ENCODE results near the gene DRD2. TPM values are rescaled to one million over a fixed set of nuclear protein-coding genes. Genes with fewer than 3 reads are reported as not detected.

DRD2 gene
- total RNA-seq, 4 donors from 2014 or later, result 0.13 to 0.17 TPM; not detected in 2

DNA sequence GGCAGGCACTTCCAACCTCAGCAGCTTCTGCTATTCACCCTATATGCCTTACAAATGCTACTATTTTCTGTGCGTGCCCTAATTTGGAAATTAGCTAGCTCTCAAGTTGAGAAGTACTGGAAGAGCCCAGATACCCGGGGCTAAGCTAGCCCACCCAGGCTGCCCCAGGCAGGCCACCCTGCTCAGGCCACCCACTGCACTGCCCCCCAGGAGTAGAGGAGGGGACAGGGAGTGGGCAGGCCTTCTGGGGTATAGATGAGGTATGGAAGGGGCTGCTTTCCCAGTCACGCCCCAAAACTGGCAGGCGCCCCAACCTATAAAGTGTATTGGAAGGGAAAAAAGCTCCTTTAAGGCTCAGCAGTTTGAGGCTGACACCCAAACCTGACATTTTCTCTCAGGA is 43.5 kb downstream of the DRD2 start:
- intact Hi-C loops (cut with DNase I), result no loop called here
- WGBS, result 70% methylated on average over 4 of the region's 4 CpGs
- no peak overlapping the region for H3K4me3 ChIP-seq
- no peak overlapping the region for H3K27ac ChIP-seq (replicated peaks in 1 of 4)
- no peak for DNase-seq (ENCODE audit: extremely low spot score)
- no peaks in the 10 kb centered on the region for H3K27me3 ChIP-seq
- no peaks in the 10 kb centered on the region for H3K9me3 ChIP-seq
- H3K36me3 ChIP-seq, result no peaks in the 10 kb centered on the region
- H3K4me1 ChIP-seq, result no peaks in the 10 kb centered on the region
- TF ChIP-seq EP300 (IDR thresholded peaks at IDR 0.05) (no peak), POLR2AphosphoS5 (IDR thresholded peaks at IDR 0.05) (no peak), POLR2A (IDR thresholded peaks at IDR 0.05; ENCODE audit: low read depth) (no peak)

DNA sequence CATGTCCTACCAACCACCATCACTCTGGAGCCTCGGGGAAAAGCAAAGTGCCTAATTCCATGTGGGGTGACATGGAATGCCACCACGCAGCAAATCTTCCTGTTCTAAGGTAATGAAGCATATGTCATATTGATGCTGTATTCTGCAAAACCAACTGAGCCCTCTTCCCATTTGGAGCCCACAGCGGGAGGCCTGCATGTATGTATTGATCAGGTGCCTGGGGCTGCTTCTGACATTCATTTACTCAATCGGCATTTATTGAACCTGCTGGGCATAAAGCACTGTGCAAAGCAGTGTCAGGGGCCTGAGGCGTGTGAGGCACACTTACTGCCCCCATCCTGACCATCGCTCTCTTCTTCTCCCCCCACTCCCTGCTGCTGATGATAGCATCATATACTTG is 48.5 kb downstream of the DRD2 start:
- no peak overlapping the region for H3K27ac ChIP-seq (replicated peaks in 1 of 4)
- H3K4me3 ChIP-seq, result no peak overlapping the region
- no peaks in the 10 kb centered on the region for H3K36me3 ChIP-seq
- H3K4me1 ChIP-seq, result no peaks in the 10 kb centered on the region
- no peaks in the 10 kb centered on the region for H3K9me3 ChIP-seq
- intact Hi-C loops (cut with DNase I), result no loop called here
- H3K27me3 ChIP-seq, result no peaks in the 10 kb centered on the region
- WGBS, result 79% methylated on average over 5 of the region's 6 CpGs
- TF ChIP-seq EP300 (IDR thresholded peaks at IDR 0.05), result no peak
- no peak for DNase-seq (ENCODE audit: extremely low spot score)

DNA sequence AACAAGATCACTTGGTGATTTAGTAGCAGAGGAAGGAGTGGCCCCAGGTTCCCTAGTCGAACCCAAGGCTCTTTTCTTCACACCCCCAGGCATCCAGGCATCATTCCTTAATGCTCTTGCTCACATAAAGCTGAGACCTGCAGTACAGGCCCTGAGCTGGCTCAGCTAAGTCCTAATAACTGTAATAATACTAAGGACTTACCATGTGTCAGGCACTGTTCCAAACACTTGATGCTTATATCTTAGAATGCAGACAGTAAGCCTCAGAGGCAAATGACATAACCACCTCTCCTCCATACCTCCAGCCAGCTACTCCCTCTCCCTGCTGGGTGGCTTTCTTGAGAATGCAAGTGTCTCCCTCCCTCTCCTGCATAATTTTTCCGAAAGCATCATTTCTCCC is 54.4 kb downstream of the DRD2 start:
- Histone ChIP-seq H3K27ac (replicated peaks in 1 of 4) (no peak overlapping the region), H3K4me1 (no peaks in the 10 kb centered on the region), H3K36me3 (no peaks in the 10 kb centered on the region), H3K9me3 (no peaks in the 10 kb centered on the region), H3K4me3 (no peak overlapping the region), H3K27me3 (no peaks in the 10 kb centered on the region)
- intact Hi-C loops (cut with DNase I), result no loop called here
- no peak for TF ChIP-seq POLR2AphosphoS5 (IDR thresholded peaks at IDR 0.05)
- WGBS, result 50% methylated on average over 2 of the region's 2 CpGs
- no peak for DNase-seq (ENCODE audit: extremely low spot score)

DNA sequence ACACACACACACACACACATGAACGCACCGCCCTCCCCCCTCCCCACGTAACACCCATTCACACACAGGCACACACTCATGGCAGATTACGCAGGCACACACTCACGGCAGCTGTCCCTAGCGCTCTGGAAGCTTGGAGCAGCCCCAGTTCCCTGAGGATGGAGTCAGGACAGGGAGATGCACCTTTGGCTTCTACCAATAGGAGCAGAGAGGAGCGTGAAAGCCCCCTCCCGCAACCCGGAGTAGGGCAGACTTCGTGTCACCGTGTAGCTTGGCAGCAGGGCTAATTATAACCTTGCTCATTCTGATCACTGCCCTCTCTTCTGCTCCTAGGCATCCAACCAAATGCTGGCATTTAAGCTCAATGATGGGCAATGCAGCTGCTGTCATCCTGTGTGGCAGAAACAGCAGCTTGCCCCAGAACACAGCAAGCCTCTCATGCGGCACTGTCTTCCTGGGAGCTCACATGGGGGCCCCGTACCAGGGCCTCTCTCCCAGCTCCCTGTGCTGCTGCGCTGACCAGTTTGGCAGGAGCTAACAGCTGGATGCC is 55.7 kb downstream of the DRD2 start:
- WGBS, result 71% methylated on average over 14 of the region's 14 CpGs
- intact Hi-C loops (cut with DNase I), result no loop called here
- no peaks in the 10 kb centered on the region for H3K36me3 ChIP-seq
- DNase-seq (ENCODE audit: extremely low spot score), result no peak
- H3K4me1 ChIP-seq, result no peaks in the 10 kb centered on the region
- H3K9me3 ChIP-seq, result no peaks in the 10 kb centered on the region
- no peak overlapping the region for H3K4me3 ChIP-seq
- H3K27me3 ChIP-seq, result no peaks in the 10 kb centered on the region
- TF ChIP-seq, protein P1, sequence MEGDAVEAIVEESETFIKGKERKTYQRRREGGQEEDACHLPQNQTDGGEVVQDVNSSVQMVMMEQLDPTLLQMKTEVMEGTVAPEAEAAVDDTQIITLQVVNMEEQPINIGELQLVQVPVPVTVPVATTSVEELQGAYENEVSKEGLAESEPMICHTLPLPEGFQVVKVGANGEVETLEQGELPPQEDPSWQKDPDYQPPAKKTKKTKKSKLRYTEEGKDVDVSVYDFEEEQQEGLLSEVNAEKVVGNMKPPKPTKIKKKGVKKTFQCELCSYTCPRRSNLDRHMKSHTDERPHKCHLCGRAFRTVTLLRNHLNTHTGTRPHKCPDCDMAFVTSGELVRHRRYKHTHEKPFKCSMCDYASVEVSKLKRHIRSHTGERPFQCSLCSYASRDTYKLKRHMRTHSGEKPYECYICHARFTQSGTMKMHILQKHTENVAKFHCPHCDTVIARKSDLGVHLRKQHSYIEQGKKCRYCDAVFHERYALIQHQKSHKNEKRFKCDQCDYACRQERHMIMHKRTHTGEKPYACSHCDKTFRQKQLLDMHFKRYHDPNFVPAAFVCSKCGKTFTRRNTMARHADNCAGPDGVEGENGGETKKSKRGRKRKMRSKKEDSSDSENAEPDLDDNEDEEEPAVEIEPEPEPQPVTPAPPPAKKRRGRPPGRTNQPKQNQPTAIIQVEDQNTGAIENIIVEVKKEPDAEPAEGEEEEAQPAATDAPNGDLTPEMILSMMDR (IDR thresholded peaks at IDR 0.05), result no peak
- no peak for TF ChIP-seq POLR2A (IDR thresholded peaks at IDR 0.05; ENCODE audit: low read depth)
- no peak for TF ChIP-seq EP300 (IDR thresholded peaks at IDR 0.05)
- TF ChIP-seq POLR2AphosphoS5 (IDR thresholded peaks at IDR 0.05), result no peak
- H3K27ac ChIP-seq (replicated peaks in 1 of 4), result no peak overlapping the region

DNA sequence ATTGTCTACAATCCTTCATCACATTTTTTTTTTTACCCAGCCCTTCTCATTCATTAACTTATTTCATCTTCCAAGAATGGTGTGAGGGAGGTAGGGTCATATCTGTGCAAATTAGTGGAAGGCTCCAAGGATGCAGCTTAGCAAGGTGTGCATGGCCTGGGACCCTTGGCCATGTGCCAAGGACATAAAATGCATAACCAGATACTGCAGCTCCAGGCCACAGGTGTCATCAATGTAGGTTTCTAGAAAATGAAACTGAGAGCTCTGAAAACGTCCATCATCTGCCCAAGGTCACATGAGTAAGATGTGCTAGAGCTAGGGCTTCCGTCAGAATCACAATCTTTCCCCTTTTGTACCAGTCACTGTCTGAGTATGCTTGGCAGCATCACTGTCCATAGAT is 57.8 kb downstream of the DRD2 start:
- intact Hi-C loops (cut with DNase I), result no loop called here
- Histone ChIP-seq H3K27ac (replicated peaks in 1 of 4) (no peak overlapping the region), H3K27me3 (no peaks in the 10 kb centered on the region), H3K4me3 (no peak overlapping the region), H3K9me3 (no peaks in the 10 kb centered on the region), H3K4me1 (no peaks in the 10 kb centered on the region), H3K36me3 (no peaks in the 10 kb centered on the region)
- DNase-seq (ENCODE audit: extremely low spot score), result no peak
- TF ChIP-seq, protein P1 (IDR thresholded peaks at IDR 0.05), result no peak
- TF ChIP-seq EP300 (IDR thresholded peaks at IDR 0.05), result no peak
- TF ChIP-seq POLR2AphosphoS5 (IDR thresholded peaks at IDR 0.05), result no peak
- no peak for TF ChIP-seq POLR2A (IDR thresholded peaks at IDR 0.05; ENCODE audit: low read depth)
- 53% methylated on average over 2 of the region's 2 CpGs for WGBS

DNA sequence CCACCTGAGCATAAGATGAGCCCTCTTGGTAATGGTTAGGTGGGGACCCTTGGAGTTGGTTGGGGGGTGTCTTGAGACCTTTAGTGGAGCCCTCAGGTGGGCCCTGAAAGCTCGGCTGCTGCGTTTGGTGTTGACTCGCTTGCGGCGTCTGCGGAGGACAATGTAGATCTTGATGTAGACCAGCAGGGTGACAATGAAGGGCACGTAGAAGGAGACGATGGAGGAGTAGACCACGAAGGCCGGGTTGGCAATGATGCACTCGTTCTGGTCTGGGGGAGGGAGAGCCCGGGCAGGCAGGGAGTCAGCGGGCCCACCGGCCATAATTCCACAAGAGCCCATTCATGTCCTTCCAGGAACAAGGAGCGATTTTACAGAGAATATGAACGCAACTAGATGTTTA is 59.9 kb downstream of the DRD2 start:
- Histone ChIP-seq H3K36me3 (no peaks in the 10 kb centered on the region), H3K4me1 (no peaks in the 10 kb centered on the region), H3K27me3 (no peaks in the 10 kb centered on the region), H3K9me3 (no peaks in the 10 kb centered on the region), H3K4me3 (no peak overlapping the region), H3K27ac (replicated peaks in 1 of 4) (no peak overlapping the region)
- 95% methylated on average over 16 of the region's 16 CpGs for WGBS
- TF ChIP-seq POLR2A (IDR thresholded peaks at IDR 0.05; ENCODE audit: low read depth) (no peak), EP300 (IDR thresholded peaks at IDR 0.05) (no peak), POLR2AphosphoS5 (IDR thresholded peaks at IDR 0.05) (no peak)
- TF ChIP-seq, protein P1 (IDR thresholded peaks at IDR 0.05), result no peak
- intact Hi-C loops (cut with DNase I), result no loop called here
- DNase-seq (ENCODE audit: extremely low spot score), result no peak

Measured in esophagus muscularis mucosa (tissue), 4 donors.